DOHH2 (cell line): ENCODE data around the gene CTRL.

Experiments used
- H3F3A ChIP-seq: fragments of 200-600 bp; sonication (generic), shearing (Covaris generic); 2 replicates; pipeline ENCODE4 v1.6.0; 2016; ENCODE audit warnings: antibody characterized with exemption, mild to moderate bottlenecking; ENCODE audit not compliant: control insufficient read depth, insufficient read depth
- H3K27ac ChIP-seq: fragments of 200-600 bp; sonication (generic); 2 replicates; pipeline ENCODE4 v1.5.1; 2014; ENCODE audit warnings: low read depth, mild to moderate bottlenecking, low read length, moderate library complexity
- H3K27me3 ChIP-seq: fragments of 200-600 bp; sonication (generic); 2 replicates; pipeline ENCODE4 v1.6.1; 2014; ENCODE audit warnings: mild to moderate bottlenecking, low read length, mixed read lengths; ENCODE audit not compliant: control insufficient read depth
- H3K36me3 ChIP-seq: fragments of 200-600 bp; sonication (generic); 2 replicates; pipeline ENCODE4 v1.6.1; 2014; ENCODE audit warnings: mild to moderate bottlenecking, low read length, moderate library complexity, mixed read lengths; ENCODE audit not compliant: control insufficient read depth
- H3K4me1 ChIP-seq: fragments of 200-600 bp; sonication (generic); 2 replicates; pipeline ENCODE4 v1.6.1; 2014; ENCODE audit warnings: mild to moderate bottlenecking, low read length, mixed read lengths; ENCODE audit not compliant: control insufficient read depth
- H3K4me2 ChIP-seq: fragments of 200-600 bp; sonication (generic); 2 replicates; pipeline ENCODE4 v1.6.0; 2014; ENCODE audit warnings: mild to moderate bottlenecking, low read length, moderate library complexity
- H3K4me3 ChIP-seq: fragments of 200-600 bp; sonication (generic); 2 replicates; pipeline ENCODE4 v1.5.1; 2014; ENCODE audit warnings: mild to moderate bottlenecking, low read length, mixed read lengths
- H3K79me2 ChIP-seq: fragments of 200-600 bp; sonication (generic); 2 replicates; pipeline ENCODE4 v1.6.1; 2014; ENCODE audit warnings: mild to moderate bottlenecking, low read length, mixed read lengths; ENCODE audit not compliant: control insufficient read depth
- H3K9me2 ChIP-seq: fragments of 200-600 bp; sonication (generic); replicated peaks from 2 replicates; pipeline ENCODE4 v1.6.1; 2014; ENCODE audit warnings: mild to moderate bottlenecking, low read length, mixed read lengths; ENCODE audit not compliant: control insufficient read depth
- H3K9me3 ChIP-seq: fragments of 200-600 bp; sonication (generic); 2 replicates; pipeline ENCODE4 v1.6.1; 2014; ENCODE audit warnings: antibody characterized with exemption, low read length, mixed read lengths; ENCODE audit not compliant: control insufficient read depth, insufficient read depth
- H4K20me1 ChIP-seq: fragments of 200-600 bp; sonication (generic); 2 replicates; pipeline ENCODE4 v1.6.0; 2014; ENCODE audit warnings: low read depth, mild to moderate bottlenecking, antibody characterized with exemption, low read length, moderate library complexity; ENCODE audit not compliant: control insufficient read depth, insufficient read depth
- EZH2phosphoT487 ChIP-seq: fragments of 200-600 bp; sonication (generic); IDR thresholded peaks from 2 replicates; pipeline ENCODE4 v1.6.1; 2017; ENCODE audit warnings: borderline replicate concordance, mild to moderate bottlenecking, antibody characterized with exemption, low read length, moderate library complexity, mixed read lengths
- TF ChIP-seq, protein P1 (sequence below): fragments of 200-600 bp; sonication (generic); IDR thresholded peaks from one replicate; pipeline ENCODE4 v1.5.1; 2014; ENCODE audit warnings: antibody characterized with exemption, mild to moderate bottlenecking, low read depth, low read length; ENCODE audit not compliant: poor library complexity, severe bottlenecking

CTRL gene

DNA sequence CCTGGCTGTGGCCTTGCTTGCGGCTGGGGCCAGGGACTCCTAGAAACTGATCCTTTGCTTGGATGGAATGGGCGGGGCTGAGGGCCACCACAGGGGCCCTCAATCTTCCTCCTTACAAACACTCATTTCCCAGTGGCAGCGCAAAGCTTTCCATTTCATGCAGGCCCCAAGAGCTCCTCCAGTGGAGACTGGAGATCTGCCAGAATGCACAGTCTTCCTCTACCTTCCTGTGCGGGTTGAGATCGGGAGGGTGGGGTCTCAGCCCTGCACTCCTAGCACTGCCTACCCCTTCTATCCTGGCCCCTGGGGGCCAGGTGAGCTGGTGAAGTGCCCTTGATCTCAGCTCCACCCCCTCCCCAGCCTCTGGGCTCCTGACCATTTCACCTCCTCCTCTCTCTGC lies 45.3 kb downstream of the CTRL start:
- Histone ChIP-seq H4K20me1 (no peaks in the 10 kb centered on the region), H3K4me3 (no peak overlapping the region), H3K36me3 (peaks cover 40% of the 10 kb centered on the region), H3K9me2 (no peaks in the 10 kb centered on the region), H3K27me3 (no peaks in the 10 kb centered on the region), H3K79me2 (no peaks in the 10 kb centered on the region), H3F3A (0 out of 2 replicates have a peak, but pooled peaks cover 2% of the 10 kb centered on the region), H3K9me3 (no peaks in the 10 kb centered on the region), H3K27ac (no peak overlapping the region), H3K4me1 (no peaks in the 10 kb centered on the region), H3K4me2 (no peak overlapping the region)
- TF ChIP-seq EZH2phosphoT487, result no peak
- TF ChIP-seq, protein P1, sequence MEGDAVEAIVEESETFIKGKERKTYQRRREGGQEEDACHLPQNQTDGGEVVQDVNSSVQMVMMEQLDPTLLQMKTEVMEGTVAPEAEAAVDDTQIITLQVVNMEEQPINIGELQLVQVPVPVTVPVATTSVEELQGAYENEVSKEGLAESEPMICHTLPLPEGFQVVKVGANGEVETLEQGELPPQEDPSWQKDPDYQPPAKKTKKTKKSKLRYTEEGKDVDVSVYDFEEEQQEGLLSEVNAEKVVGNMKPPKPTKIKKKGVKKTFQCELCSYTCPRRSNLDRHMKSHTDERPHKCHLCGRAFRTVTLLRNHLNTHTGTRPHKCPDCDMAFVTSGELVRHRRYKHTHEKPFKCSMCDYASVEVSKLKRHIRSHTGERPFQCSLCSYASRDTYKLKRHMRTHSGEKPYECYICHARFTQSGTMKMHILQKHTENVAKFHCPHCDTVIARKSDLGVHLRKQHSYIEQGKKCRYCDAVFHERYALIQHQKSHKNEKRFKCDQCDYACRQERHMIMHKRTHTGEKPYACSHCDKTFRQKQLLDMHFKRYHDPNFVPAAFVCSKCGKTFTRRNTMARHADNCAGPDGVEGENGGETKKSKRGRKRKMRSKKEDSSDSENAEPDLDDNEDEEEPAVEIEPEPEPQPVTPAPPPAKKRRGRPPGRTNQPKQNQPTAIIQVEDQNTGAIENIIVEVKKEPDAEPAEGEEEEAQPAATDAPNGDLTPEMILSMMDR, result no peak

DNA sequence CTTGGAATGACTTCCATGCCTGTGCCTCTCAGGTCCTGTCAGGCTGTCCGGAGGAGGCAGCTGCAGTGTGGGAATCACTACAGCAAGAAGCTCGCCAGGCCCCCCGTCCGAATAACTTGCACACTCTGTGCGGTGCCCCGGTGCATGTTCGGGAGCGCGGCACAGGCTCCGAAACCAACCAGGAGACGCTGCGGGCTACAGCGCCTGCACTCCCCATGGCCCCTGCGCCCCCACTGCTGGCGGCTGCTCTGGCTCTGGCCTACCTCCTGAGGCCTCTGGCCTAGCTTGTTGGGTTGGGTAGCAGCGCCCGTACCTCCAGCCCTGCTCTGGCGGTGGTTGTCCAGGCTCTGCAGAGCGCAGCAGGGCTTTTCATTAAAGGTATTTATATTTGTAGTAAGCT lies 45.7 kb downstream of the CTRL start:
- TF ChIP-seq, protein P1, result no peak
- no peak for TF ChIP-seq EZH2phosphoT487
- no peaks in the 10 kb centered on the region for H3K79me2 ChIP-seq
- no peaks in the 10 kb centered on the region for H3K9me2 ChIP-seq
- no peak overlapping the region for H3K4me3 ChIP-seq
- no peaks in the 10 kb centered on the region for H3K4me1 ChIP-seq
- no peak overlapping the region for H3K4me2 ChIP-seq
- no peaks in the 10 kb centered on the region for H3K9me3 ChIP-seq
- H4K20me1 ChIP-seq, result no peaks in the 10 kb centered on the region
- no peaks in the 10 kb centered on the region for H3K27me3 ChIP-seq
- H3K36me3 ChIP-seq, result peaks cover 44% of the 10 kb centered on the region
- H3F3A ChIP-seq, result 0 out of 2 replicates have a peak, but pooled peaks cover 2% of the 10 kb centered on the region
- no peak overlapping the region for H3K27ac ChIP-seq

DNA sequence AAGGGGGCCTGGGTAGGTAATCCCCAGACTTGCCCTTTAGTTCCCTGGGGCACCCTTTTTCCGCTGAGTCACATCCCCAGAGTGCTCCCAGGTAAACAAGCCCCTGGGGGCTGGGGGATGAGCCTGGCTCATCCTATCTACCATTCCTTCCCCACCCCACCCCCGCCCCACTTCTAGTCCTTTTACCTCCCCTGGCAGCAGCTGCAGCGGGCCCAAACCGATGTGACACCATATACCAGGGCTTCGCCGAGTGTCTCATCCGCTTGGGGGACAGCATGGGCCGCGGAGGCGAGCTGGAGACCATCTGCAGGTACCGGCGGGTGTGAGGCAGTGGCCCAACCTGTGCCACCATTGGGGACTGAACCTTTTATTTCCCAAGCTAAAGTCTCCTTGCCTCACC lies 46.1 kb downstream of the CTRL start:
- TF ChIP-seq, protein P1, result no peak
- no peak for TF ChIP-seq EZH2phosphoT487
- no peak overlapping the region for H3K27ac ChIP-seq
- no peaks in the 10 kb centered on the region for H4K20me1 ChIP-seq
- 0 out of 2 replicates have a peak, but pooled peaks cover 2% of the 10 kb centered on the region for H3F3A ChIP-seq
- H3K36me3 ChIP-seq, result peaks cover 48% of the 10 kb centered on the region
- H3K27me3 ChIP-seq, result no peaks in the 10 kb centered on the region
- H3K79me2 ChIP-seq, result no peaks in the 10 kb centered on the region
- H3K4me3 ChIP-seq, result no peak overlapping the region
- no peaks in the 10 kb centered on the region for H3K4me1 ChIP-seq
- H3K4me2 ChIP-seq, result no peak overlapping the region
- H3K9me2 ChIP-seq, result no peaks in the 10 kb centered on the region
- no peaks in the 10 kb centered on the region for H3K9me3 ChIP-seq
